ENCODE measurements around the gene RAD50. TPM values are rescaled to one million over a fixed set of nuclear protein-coding genes. Genes with fewer than 3 reads are reported as not detected.
A peak's percentile ranks its signal among the peaks of the same experiment; 100 is the strongest.

Gene RAD50
- total and polyA plus RNA-seq, 10 of the 15 experiments (the other 5 are each of a cell fraction or from before 2014, with no cell fraction given) = 12.8 to 68.6 (median 47.0) TPM

DNA sequence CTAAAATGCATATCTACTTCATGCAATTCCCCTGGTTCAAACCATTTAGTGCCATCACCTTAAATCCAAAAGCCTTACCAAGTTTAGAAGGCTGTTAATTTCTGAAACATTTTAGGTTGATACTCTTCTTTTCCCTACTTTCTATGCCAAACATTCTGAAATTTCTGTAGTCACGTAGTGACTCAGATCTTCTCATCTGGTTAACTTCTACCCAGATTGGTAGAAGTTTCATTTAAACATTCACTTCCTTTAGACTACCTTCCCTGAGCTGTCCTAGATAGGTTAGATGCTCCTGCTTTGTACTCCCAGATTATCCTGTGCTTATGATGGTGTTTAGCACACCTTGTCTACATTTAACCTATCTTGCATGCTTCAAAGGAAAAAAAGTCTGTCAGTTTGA is 9.9 kb downstream of the RAD50 start:
- Histone ChIP-seq H3K27me3 (replicated peaks in 1 of 2; ENCODE audit: control insufficient read depth in 2 of 2, insufficient read depth in 2 of 2, low read length in 1 of 2) (no peaks in the 10 kb centered on the region), H3K36me3 (ENCODE audit: control insufficient read depth in 2 of 2, insufficient read depth in 2 of 2, low read length in 1 of 2) (peaks cover 3 to 33% of the 10 kb centered on the region in 2 experiments; a peak in 2 of 4 replicates), H3K4me1 (ENCODE audit: control insufficient read depth, insufficient read depth, low read length) (no peaks in the 10 kb centered on the region), H3K79me2 (ENCODE audit: control insufficient read depth, insufficient read depth, low read length) (peaks cover 18% of the 10 kb centered on the region), H3K4me3 (no peak overlapping the region), H3K9ac (ENCODE audit: control insufficient read depth, insufficient read depth, low read length) (no peak overlapping the region), H3K4me2 (ENCODE audit: control insufficient read depth, insufficient read depth) (no peak overlapping the region), H3K9me3 (replicated peaks; ENCODE audit: control insufficient read depth, insufficient read depth, low read length) (peaks cover 16% of the 10 kb centered on the region), H3K27ac (ENCODE audit: control insufficient read depth, insufficient read depth) (no peak overlapping the region), H2AFZ (ENCODE audit: control insufficient read depth, low read depth, low read length) (no peak overlapping the region), H4K20me1 (ENCODE audit: control insufficient read depth, insufficient read depth) (no peaks in the 10 kb centered on the region)
- CTCF ChIA-PET = interaction anchor here (0.5 kb wide), 1 partner anchor 329 kb away, joined by 3 read pairs; no protein-coding TSS in a partner anchor
- SMC1A ChIA-PET (ENCODE audit: uncharacterized antibody, unreplicated experiment) = interaction anchor here (1.0 to 1.5 kb wide), 4 partner anchors 19 to 21 kb away, joined by 3 to 4 read pairs (median 4); no protein-coding TSS in a partner anchor
- no peak for ATAC-seq
- 40% methylated on average over 1 of the region's 1 CpG for WGBS (ENCODE audit: insufficient coverage, insufficient replicate concordance, low lambda C conversion rate, missing lambda C conversion rate)
- no TSS peak for BruUV-seq (replicated peaks)
- FAIRE-seq = peak; percentile 52
- RAD21 ChIA-PET (ENCODE audit: unreplicated experiment) = no interaction called here
- TF ChIP-seq SREBF1 (IDR thresholded peaks at IDR 0.05; ENCODE audit: low read length) (no peak), CBX5 (IDR thresholded peaks at IDR 0.05; ENCODE audit: low read depth) (no peak), BCL11A (IDR thresholded peaks at IDR 0.05; ENCODE audit: low read depth, low read length) (no peak), EP300 (IDR thresholded peaks at IDR 0.05; ENCODE audit: borderline replicate concordance in 1 of 2, control insufficient read depth in 1 of 2, low read depth in 2 of 2, low read length in 2 of 2) (no peak), TARDBP (IDR thresholded peaks at IDR 0.05; ENCODE audit: borderline replicate concordance) (no peak), ATF7 (IDR thresholded peaks at IDR 0.05; ENCODE audit: low read depth) (no peak), BACH1 (IDR thresholded peaks at IDR 0.05; ENCODE audit: borderline replicate concordance) (no peak), STAT3 (IDR thresholded peaks at IDR 0.05; ENCODE audit: low read depth, low read length) (no peak), ZNF24 (IDR thresholded peaks at IDR 0.05) (no peak), MTA3 (IDR thresholded peaks at IDR 0.05; ENCODE audit: borderline replicate concordance, low read length) (no peak), HDAC2 (IDR thresholded peaks at IDR 0.05) (no peak), BMI1 (IDR thresholded peaks at IDR 0.05; ENCODE audit: borderline replicate concordance) (no peak)
- TF ChIP-seq, protein P1, sequence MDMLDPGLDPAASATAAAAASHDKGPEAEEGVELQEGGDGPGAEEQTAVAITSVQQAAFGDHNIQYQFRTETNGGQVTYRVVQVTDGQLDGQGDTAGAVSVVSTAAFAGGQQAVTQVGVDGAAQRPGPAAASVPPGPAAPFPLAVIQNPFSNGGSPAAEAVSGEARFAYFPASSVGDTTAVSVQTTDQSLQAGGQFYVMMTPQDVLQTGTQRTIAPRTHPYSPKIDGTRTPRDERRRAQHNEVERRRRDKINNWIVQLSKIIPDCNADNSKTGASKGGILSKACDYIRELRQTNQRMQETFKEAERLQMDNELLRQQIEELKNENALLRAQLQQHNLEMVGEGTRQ (IDR thresholded peaks at IDR 0.05; ENCODE audit: borderline replicate concordance, low read depth, low read length) = no peak
- TF ChIP-seq, protein P2, sequence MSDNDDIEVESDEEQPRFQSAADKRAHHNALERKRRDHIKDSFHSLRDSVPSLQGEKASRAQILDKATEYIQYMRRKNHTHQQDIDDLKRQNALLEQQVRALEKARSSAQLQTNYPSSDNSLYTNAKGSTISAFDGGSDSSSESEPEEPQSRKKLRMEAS (IDR thresholded peaks at IDR 0.05; ENCODE audit: low read depth, low read length) = no peak
- TF ChIP-seq, protein P3, sequence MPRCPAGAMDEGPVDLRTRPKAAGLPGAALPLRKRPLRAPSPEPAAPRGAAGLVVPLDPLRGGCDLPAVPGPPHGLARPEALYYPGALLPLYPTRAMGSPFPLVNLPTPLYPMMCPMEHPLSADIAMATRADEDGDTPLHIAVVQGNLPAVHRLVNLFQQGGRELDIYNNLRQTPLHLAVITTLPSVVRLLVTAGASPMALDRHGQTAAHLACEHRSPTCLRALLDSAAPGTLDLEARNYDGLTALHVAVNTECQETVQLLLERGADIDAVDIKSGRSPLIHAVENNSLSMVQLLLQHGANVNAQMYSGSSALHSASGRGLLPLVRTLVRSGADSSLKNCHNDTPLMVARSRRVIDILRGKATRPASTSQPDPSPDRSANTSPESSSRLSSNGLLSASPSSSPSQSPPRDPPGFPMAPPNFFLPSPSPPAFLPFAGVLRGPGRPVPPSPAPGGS (IDR thresholded peaks at IDR 0.05; ENCODE audit: borderline replicate concordance, insufficient read depth, low read depth, low read length, poor library complexity, severe bottlenecking) = no peak
- TF ChIP-seq, protein P4, sequence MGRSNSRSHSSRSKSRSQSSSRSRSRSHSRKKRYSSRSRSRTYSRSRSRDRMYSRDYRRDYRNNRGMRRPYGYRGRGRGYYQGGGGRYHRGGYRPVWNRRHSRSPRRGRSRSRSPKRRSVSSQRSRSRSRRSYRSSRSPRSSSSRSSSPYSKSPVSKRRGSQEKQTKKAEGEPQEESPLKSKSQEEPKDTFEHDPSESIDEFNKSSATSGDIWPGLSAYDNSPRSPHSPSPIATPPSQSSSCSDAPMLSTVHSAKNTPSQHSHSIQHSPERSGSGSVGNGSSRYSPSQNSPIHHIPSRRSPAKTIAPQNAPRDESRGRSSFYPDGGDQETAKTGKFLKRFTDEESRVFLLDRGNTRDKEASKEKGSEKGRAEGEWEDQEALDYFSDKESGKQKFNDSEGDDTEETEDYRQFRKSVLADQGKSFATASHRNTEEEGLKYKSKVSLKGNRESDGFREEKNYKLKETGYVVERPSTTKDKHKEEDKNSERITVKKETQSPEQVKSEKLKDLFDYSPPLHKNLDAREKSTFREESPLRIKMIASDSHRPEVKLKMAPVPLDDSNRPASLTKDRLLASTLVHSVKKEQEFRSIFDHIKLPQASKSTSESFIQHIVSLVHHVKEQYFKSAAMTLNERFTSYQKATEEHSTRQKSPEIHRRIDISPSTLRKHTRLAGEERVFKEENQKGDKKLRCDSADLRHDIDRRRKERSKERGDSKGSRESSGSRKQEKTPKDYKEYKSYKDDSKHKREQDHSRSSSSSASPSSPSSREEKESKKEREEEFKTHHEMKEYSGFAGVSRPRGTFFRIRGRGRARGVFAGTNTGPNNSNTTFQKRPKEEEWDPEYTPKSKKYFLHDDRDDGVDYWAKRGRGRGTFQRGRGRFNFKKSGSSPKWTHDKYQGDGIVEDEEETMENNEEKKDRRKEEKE (IDR thresholded peaks at IDR 0.05) = no peak
- no peak for DNase-seq (ENCODE audit: low read depth, low spot score)
- in situ Hi-C loops (cut with MboI) (no loop called here), intact Hi-C loops (cut with micrococcal nuclease; ENCODE audit: unreplicated experiment) (no loop called here)
- POLR2A ChIA-PET = no interaction called here

Measured in GM12878 (cell line).